ENCODE results near the gene GATC.
"Not testable (repeated sequence)": the region's sequence is repeated elsewhere in the genome, so short reads cannot be mapped to it uniquely, and the experiment has no call there.

GATC gene

DNA sequence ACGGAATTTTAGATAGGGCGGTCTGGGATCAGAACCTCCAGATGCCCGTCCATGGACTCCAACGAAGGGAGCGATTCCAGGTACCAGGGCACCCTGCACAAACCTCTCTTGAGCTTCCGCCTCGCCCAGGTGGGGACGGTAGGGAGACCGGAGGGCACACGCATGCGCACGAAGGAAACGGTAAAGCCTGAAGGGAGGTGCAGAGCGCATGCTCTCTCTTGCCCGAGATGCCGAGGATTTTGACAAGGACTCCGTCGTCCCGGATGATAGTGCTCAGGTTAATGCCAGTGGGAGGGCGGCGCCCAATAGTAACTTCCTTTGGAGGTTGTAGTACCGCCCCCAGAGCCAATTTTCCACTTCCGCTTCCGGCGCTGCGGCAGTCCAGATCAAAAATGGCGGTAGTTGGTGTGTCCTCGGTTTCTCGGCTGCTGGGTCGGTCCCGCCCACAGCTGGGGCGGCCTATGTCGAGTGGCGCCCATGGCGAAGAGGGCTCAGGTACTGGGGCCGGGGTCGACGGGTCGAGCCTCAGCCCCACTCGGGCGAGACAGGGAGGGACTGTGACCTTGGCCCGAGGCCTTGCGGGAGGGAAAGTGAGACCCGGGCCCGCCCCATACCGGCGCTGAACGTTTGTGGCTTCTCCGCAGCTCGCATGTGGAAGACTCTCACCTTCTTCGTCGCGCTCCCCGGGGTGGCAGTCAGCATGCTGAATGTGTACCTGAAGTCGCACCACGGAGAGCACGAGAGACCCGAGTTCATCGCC lies 8.3 kb upstream of the GATC start, which contains the start of gene COX6A1:
Gene COX6A1 (plus strand): TSS at position 379 of the 760 bp plus-strand sequence. CDS start 14 bp downstream, at position 393.
- peak; percentile 93 for DNase-seq

DNA sequence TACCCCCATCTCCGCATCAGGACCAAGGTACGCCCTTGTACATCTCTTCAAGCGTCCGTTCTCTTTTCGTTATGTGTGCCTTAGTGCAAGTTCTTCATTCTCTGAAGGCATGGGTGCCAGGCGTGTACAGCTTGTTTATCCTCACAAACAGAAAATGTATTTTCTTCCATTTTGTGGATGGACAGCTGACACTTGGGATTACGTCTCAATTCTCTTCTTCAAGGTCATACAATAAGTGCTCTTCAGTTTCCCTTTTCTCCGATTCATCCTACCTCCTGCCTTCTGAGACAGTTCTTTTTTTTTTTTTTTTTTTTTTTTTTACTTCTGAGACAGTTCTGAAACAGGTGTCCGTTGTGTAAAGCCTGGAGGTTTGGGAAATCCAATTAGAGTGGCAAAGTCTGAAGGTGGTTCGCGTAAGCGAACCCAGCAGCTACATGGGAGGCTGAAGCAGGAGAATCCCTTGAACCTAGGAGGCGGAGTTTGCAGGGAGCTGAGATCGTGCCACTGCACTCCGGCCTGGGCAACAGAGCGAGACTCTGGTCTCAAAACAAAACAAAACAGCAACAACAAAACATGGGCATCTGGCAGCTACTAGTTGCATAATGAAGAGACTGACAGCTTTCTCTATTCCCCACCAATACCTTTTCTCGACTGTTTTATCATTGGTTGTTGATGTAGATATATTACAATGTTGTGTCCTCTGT lies 7.6 kb upstream of the GATC start:
- DNase-seq = no peak

DNA sequence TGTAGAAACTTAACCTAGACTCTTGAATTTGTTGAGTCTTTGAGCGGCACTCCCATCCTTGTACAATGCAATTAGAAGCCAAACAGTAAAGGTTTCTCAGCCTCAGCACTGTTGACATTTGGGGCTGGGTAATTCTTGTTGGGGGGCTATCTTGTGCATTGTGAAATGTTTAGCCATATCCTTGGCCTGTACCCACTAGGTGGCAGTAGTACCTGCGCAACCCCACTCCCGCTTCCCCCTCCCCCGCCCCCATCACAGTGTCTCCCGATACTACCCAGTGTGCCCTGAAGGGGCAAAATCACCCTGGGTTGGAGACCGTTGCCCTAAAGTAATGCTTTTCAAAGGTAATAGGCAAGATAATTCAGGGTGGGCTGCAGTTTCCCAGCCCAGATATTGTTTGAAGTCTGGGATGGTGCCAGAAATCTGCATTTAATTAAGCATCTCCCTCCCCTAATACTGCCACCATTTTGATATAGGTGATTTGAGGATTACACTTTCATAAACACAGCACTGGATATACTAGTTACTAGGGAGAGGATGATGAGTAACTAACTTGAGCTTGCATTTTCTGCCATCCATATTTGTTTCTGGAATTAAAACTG lies 6.5 kb upstream of the GATC start:
- peak; percentile 36 for DNase-seq

DNA sequence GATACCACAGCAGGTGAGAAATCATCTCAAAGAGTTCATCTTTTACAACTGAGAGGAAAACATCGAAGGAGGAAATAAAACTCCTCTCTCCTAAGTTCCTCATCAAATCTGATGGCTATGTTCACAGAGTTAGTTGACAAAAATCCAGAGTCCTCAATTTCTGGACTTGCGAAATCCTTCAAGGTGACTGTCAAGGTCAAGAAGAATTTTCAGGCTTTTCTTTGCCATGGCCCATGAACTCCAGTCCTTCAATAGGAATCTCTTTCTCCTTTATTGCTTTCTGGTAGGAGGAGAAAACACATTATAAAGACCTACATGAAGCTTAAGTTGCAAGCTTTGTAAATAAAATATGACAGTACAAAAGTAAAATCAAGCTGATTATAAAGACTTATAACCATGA lies 1.6 kb upstream of the GATC start:
- DNase-seq = no peak

DNA sequence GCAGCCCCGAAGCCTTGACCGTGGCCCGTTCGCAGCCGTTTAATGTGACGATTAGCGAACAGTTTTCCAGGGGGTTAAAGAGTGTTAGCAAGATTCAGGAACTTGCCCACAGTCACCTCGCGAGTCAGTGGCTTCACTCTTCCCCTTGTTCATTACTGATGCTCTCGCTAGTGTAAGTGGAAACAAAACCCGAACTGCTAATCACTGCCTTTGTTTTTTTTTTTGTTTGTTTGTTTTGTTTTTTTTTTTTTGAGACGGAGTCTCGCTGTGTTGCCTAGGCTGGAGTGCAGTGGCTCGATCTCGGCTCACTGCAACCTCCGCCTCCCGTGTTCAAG lies 567 bp downstream of the GATC start:
- not testable (repeated sequence) for DNase-seq

DNA sequence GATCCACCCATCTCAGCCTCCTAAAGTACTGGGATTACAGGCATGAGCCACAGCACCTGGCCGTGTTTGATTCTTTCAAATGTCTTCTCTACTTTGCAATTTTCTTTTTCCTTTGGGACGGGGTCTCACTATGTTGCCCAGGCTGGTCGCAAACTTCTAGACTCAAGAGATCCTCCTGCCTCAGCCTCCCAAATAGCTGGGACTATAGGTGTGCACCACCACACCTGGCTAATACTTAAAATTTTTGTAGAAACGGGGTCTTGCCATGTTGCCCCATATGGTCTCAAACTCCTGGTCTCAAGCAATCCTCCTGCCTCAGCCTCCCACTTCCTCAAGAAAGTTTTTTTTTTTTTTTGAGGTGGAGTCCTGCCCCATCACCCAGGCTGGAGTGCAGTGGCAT lies 1.7 kb downstream of the GATC start:
- no peak for DNase-seq

DNA sequence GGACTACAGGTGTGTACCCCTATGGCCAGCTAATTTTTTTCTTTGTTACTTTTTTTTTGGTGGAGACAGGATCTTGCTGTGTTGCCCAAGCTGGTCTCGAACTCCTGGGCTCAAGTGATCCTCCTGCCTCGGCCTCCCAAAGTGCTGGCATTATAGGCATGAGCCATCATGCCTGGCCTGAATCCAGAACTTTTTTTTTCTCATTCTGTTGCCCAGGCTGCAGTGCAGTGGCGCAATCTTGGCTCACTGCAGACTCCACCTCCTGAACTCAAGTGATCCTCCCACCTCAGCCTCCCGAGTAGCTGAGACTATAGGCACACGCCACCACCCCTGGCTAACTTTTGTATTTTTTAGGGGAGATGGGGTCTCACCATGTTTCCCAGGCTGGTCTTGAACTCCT lies 6.3 kb downstream of the GATC start:
- DNase-seq = not testable (repeated sequence)

DNA sequence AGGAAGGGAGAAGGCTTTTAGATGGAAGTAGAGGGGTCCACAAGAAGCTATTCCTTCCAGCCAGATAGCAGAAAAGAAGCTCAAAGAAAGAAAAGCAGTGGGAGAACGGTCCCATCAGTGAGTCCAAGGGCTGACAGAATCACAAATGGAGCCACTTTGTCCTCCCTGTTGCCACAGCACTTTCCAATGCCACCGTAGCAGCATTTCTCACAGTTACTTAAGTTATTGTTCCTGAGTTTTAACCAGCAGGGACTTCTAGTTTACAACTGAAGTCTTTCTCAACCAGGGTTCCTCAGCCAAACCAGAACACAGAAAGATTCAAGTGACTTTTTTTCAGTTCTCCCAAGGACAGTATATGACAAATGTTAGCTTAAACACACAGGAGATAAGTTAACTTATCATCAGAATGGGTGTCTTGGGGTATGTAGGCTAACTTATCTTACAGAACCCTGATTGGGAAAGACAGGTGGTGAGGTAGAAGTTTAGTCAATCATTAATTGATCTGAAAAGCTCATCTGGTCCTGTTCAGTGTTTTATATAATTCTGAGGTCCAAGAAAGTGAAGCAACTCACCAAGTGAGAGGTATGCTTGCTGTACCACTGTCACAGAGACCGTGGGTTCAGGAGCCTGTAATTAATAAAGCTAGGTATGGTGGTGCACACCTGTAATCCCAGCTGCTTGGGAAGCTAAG lies 7.0 kb downstream of the GATC start:
- no peak for DNase-seq

DNA sequence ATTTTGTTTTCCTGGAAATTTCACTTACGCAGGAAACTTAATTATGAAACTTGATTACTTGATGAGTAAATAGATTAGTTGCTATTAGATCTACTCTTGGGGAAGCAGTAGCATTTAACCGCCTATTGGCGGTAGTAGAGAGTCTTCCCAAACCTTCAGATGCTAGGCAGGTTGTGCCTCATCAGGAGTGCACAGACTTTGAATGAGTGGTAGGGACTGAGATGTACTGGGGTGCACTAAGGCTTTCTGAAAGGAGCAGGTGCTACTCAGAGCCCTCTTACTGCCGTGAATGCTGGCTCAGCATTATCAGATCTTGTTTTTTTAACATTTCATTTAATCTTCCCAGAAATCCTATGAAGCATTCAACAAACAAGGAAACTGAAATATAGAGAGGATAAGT lies 7.7 kb downstream of the GATC start:
- DNase-seq = no peak

DNA sequence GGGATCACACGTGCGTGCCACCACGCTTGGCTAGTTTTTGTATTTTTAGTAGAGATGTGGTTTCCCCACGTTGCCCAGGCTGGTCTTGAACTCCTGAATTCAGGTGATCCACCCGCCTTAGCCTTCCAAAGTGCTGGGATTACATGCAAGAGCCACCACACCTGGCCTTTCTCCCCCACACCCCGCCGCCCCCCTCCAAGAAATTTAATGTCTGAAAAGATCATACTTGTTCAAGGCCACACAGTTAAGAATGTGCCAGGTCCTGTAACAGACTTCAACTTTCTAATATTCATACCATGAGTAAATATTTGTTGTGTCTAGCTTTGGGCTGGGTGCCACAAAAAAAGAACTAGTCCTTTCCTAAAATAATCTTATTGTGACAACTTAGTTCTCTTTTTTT lies 9.1 kb downstream of the GATC start:
- DNase-seq = no peak

DNA sequence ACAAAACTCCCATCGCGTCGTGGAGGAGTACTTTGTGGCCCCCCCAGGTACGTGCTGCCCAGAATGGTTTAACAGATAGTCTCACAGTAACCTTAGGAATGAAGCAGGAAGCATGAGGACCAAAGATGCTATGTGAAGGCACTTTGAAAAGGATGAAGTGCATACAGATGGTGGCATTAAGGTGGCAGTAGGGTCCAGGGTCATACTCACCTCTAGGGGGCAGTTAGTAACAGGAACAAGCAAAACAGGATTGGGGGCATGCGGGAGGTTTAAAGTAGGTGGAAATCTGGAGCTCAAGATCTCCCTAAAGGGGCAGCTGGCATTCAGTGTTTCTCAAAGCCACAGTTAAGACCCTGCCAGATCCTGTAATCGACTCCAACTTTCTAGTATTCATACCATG lies 10.9 kb downstream of the GATC start:
- DNase-seq = no peak

DNA sequence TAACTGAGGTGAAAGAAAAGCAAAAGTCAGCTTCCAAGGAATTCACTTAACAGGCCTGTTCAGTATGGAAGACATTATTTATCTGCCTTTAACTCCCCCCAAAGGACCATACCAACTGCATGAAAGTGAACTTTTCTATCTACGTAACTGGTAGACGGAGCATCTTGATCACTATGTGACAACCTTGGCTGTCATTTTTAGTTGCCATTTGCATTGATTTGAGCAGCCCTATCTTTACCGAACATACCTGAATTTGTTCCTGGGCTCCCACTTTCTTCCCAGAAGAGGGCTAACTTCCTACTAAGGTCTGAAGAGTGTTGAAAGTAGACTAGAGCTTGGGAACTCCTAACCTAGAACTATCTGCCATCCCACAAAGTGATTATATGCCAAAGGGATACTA lies 13.9 kb downstream of the GATC start:
- DNase-seq = no peak

DNA sequence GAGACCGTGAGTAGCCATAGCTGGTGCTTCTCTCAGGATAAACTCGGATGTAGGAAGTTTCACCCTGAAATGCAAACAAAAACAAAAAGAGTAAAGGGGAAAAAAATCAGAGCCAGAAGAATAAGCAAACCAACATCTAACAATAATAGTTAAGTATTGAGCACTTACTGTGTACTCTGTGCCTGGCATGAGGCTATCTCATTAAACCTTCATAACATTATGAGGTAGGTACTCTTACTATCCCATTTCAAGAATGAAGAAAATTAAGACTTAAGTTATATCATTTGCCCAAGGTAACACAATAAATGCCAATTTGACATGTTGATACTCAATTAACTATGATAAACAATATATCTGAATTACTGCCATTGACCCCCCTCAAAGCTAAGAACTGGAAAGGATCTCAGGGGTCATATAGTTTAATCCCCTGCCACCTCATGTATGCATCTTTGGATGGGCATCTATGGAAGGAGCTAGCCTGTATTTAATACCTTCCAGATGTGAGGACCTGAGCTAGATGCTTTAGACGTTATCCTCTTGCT lies 15.9 kb downstream of the GATC start:
- no peak for DNase-seq

DNA sequence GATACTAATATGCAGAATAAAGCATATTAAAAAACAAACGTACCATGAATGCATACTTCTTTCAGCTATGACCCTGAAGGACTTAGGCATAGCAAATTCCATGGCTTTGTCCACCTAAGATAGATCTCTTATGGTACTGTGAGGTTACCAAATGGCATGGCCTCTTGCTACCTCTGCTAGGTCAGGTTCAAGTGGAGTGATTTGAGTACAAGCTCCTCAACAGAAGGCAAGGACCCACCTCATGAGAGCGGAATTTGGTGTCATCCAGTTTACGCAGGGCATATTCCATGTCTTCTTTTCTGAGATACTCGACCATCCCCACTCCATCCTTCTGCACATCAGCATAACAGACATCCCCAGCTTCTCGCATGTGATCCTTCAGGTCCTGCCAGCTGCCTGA lies 17.5 kb downstream of the GATC start:
- no peak for DNase-seq

DNA sequence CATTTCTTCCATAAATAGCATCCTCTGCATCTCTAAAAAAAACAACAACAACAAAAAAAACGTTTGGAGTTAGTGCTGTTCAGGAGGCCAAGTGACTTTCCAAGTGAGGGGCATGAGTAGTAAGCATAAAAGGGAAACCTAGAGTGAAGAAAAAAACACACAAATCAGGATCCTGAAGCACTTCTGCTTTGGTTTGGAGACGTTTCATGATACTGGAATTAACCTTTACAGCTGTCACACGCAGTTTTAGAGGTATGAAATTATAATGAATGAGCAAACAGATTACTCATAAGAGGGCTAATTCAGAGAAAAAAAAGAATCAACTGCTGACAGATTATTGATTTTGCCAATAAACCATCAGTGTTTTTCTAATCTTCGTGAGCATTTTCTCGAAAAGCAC lies 19.5 kb downstream of the GATC start:
- no peak for DNase-seq

DNA sequence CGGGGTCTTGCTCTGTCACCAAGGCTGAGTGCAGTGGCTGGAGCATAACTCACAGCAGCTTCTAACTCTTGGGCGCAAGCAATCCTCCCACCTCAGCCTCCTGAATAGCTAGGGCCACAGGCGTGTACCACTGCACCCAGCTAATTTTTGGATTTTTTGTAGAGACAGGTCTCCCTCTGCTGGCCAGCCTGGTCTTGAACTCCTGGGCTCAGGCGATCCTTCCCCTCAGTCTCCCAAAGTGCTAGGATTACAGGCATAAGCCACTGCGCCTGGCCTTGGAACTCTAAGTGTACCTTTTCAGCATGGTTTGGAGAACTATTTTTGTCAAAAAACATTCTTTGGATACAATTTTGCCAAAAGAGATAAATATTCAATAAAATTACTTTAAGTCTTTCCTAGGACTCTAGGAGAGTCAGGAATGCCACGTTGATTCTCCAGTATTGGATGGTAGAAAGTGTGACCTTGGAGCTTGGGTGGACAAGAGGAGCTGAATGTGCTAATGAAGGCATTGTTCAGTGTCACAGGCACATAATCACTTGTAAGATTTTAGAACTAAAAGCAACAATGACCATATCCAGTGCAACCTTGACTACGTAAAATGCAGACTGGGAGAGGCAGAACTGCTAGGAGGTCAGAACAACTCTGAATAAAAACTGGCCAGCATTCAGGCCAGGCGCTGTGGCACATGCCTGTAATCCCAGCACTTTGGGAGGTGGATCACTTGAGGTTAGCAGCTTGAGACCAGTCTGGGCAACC lies 20.5 kb downstream of the GATC start:
- DNase-seq = no peak

DNA sequence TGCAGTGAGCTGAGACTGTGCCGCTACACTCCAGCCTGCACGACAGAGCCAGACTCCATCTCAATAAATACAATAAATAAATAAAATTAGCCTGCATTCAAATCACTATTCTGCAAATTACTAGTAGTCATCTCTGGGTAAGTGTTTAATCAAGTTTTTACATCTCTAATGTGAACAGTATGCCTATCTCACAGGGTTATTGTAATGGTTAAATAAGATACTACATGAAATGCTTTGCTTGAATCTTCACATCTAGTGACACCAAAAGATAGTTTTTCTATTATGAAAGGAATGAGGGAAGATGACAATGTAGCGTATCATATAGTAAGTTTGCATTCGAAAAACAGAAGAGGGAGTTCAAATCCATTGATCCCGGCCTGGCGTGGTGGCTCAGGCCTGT lies 21.2 kb downstream of the GATC start:
- no peak for DNase-seq

DNA sequence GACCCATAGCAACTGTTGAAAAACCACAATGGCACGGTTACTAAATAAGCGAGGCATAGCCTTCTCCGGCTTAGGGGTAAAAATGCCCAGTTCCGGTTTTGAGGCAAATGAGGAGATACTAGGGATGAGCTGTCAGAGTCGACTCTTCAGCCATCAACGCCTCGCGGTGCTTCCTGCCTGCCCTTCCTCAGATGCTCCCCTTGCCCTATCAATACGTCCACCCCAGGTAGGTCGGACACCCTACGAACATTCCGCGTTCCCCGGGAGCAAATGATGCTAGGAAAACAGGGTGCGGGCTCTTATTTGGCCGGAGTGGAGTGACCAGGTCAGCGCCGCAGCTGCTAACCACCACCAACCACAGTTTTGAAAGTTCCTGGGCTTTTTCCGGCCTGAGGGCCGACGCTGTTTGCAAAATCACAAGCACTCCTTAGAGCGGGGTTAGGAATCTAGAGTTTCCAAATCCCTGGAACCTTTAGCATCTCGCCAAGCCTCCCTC lies 22.1 kb downstream of the GATC start:
- no peak for DNase-seq

DNA sequence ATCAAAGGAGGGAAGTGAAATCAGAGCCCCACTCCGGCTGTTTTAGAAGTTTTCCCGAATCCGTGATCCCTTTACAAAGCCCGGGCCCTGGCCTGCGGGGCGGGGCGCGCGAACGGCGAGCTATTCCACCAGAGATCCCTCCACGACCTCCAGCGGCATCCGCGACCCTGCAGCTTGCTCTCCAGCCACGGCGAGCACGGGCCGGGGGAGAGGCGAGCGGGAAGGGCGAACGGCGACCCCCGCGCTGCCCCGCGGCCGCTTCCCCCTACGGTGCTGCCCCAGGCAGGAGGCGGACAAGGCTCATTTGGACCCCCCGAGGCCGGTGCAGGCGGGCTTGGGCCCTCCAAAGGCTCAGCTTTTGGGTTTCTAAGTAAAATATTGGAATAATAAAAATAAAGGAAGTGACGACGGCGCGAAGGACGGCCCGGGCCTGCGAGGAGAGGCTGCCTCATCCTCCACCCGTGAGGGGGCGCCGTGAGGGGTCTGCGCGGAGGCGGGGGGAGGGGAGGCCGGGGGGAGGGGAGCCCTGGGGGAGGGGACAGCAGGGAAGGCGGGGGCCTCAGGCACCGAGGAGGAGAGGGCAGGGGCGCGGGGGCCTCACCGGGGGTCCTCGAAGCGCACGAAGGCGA lies 22.7 kb downstream of the GATC start:
- DNase-seq = peak; percentile 42

DNA sequence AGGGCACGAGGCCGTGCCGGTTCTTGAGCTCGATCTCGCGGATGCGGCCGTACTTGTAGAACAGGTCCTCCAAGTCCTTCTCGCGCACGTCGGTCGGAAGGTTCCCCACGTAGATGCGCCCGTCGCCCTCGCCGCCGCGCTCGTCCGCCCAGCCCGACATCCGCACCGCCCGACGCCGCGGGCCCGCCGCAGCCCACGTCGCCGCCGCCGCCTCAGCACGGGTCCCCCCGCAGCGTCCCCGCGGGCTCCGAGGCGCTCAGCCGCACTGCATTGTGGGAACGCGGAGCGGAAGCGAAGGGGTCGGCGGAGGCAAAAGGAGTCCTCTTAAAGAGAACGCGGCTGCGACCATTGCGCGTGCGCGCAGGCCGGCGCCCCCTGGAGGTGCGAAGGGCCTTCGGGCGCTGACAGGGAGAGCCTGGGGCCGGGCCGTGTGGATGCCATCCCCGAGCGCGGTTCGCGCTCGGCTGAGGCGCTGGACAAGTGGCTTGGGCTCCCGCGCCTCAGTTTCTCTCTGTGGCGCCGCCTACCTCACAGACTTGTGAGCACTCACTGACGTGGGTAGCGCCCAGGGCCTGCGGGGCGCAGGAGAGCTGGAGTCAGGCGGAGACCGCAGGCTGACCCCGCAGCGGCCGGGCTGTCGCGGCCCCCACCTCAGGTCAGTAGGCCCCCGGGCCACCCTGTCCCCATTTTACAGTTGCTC lies 23.4 kb downstream of the GATC start, which contains the start of gene SRSF9:
Gene SRSF9 (minus strand): TSS at position 299 of the 700 bp plus-strand sequence. CDS start 139 bp downstream, at position 160.
- DNase-seq = peak; percentile 89

DNA sequence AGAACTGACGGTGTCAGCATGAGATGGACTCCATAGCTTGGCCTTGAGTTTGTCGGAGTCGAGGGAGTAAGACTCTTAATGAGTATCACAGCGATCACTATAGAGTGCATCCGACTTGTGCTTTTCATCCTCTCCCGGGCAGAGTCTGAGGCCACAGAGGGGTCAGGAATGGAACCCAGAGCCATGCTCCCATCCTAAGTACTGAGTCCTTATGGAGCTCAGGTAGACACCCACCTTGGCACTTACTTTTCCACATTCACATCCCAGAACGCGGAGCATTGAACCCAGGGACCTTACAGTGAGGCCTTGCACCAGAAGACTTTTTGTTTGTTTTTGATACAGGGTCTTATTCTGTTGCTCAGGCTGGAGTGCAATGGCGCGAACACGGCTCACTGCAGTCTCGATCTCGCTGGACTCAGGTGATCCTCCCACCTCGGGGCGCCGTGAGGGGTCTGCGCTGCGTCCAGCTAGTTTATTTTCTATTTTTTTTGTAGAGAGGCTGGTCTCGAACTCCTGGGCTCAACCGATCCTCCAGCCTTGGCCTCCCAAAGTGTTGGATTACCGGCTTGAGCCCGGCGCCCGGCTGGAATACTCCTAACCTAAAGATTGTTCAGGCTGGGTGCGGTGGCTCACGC lies 24.0 kb downstream of the GATC start:
- no peak for DNase-seq
